Duodenal mucosa (tissue), 2 donors: ENCODE measurements around the gene LRRC4C.

Experiments
- H3K27ac ChIP-seq: one replicate; pipeline ENCODE4 v1.7.0; 2013; ENCODE audit warnings: low read depth, low read length
- H3K27me3 ChIP-seq, 2 donors: one replicate each; pipeline ENCODE4 v1.7.0; 2013; ENCODE audit warnings: low read length in 2 of 2, control low read depth in 1 of 2; ENCODE audit not compliant: insufficient read depth in 2 of 2, control insufficient read depth in 1 of 2
- H3K36me3 ChIP-seq, 2 donors: one replicate each; pipeline ENCODE4 v1.7.0; 2013; ENCODE audit warnings: low read length in 2 of 2, control low read depth in 1 of 2; ENCODE audit not compliant: insufficient read depth in 2 of 2, control insufficient read depth in 1 of 2
- H3K4me1 ChIP-seq, 2 donors: one replicate each; pipeline ENCODE4 v1.7.0; 2013; ENCODE audit warnings: low read length in 2 of 2, control low read depth in 1 of 2; ENCODE audit not compliant: insufficient read depth in 2 of 2, control insufficient read depth in 1 of 2
- H3K4me3 ChIP-seq, 2 donors: one replicate each; pipeline ENCODE4 v1.7.0; 2013; ENCODE audit warnings: low read length in 2 of 2, low read depth in 1 of 2
- H3K9ac ChIP-seq, 2 donors: one replicate each; pipeline ENCODE4 v1.7.0; 2013; ENCODE audit warnings: low read length in 2 of 2, low read depth in 1 of 2
- H3K9me3 ChIP-seq, 2 donors: one replicate each; pipeline ENCODE4 v1.7.0; 2013; ENCODE audit warnings: low read length in 2 of 2, control low read depth in 1 of 2; ENCODE audit not compliant: control insufficient read depth in 1 of 2

Gene LRRC4C

DNA sequence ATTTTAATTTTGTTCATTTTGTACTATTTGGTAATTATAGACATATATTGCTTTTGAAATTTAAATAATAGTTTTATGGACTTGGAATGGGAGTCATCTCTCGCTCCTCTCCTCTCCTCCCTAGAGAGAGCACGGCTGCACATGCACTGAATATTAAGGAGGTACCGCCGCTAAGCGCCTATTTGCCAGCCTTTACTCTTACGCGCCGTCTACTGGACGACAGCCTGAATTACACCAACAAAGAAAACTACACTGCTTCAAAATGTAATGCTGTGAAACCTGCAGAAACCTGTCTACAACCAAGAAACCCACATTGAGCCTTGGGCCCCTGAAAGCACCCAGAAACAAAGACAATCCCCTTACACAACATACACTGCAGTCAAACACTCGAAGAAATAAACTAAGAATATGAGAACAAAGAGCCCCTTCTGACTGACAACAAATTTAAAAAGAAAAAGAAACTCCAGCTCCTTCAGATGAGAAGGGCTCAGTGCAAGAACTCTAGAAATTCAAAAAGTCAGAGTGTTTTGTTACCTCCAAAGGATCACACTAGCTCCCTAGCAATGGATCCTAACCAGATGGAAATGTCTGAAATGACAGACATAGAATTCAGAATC, 737.2 kb downstream of the LRRC4C start:
- no peak overlapping the region for H3K9ac ChIP-seq
- H3K4me3 ChIP-seq, result no peak overlapping the region
- no peaks in the 10 kb centered on the region for H3K4me1 ChIP-seq
- H3K27ac ChIP-seq, result no peak overlapping the region
- no peaks in the 10 kb centered on the region for H3K9me3 ChIP-seq
- H3K27me3 ChIP-seq, result no peaks in the 10 kb centered on the region
- no peaks in the 10 kb centered on the region for H3K36me3 ChIP-seq

DNA sequence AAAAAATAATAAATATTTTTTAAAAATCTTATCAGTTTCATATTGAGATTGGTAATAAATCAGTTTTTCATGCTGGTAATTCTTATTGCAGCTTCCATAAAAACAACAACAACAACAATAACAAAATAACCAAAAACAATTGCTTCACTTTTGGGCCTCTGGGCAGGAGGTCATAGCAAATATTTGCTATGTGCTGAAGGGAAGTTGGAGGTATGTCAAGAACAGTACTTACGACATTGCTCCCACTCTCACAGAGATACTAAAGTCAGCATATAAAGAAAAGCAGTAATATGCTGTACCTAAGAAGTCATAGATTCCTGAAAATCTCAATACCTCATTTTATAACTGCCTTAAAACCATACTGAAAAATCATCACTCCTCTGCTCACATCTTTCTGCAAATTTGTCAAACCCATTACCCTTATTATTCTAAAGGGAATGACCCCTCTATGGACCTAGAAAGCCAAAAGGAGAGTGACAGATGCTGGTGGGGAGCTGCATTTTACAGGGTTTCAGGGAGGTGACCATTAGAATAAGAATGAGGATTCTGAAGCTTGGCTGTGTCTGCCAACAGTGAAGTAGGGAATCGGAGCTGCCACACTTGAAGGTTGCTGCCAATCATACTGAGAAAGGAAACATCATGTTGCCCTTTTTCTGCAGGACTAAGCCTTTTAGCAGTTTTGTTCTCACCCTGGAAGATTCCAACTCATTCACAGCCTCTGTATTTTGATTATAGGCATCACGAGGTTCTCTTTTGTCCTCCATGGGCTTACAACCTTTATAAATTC, 742.9 kb downstream of the LRRC4C start:
- Histone ChIP-seq H3K4me3 (no peak overlapping the region), H3K36me3 (no peaks in the 10 kb centered on the region), H3K9me3 (peaks cover 0 to 5% of the 10 kb centered on the region in 2 donors), H3K4me1 (no peaks in the 10 kb centered on the region), H3K9ac (no peak overlapping the region), H3K27me3 (no peaks in the 10 kb centered on the region), H3K27ac (no peak overlapping the region)

DNA sequence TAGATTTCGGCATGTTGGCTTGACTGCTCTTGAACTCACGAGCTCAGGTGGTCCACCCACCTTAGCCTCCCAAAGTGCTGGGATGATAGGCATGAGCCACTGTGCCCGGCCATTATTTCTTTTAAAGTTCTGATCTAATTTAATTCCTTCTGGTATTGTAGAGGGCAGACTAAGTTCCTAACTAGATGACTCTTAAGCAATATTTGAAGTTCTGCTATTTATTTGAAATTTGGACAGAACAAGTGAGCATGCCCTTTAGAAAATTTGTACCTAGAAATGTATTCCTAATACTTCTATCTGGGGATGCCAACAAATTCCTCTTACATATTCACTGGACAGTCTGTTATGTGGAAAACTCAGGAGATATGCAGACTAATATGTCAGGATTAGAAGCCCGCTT, 746.4 kb downstream of the LRRC4C start:
- no peak overlapping the region for H3K27ac ChIP-seq
- H3K36me3 ChIP-seq, result no peaks in the 10 kb centered on the region
- peaks cover 0 to 5% of the 10 kb centered on the region in 2 donors for H3K9me3 ChIP-seq
- H3K27me3 ChIP-seq, result no peaks in the 10 kb centered on the region
- no peaks in the 10 kb centered on the region for H3K4me1 ChIP-seq
- H3K9ac ChIP-seq, result no peak overlapping the region
- no peak overlapping the region for H3K4me3 ChIP-seq

DNA sequence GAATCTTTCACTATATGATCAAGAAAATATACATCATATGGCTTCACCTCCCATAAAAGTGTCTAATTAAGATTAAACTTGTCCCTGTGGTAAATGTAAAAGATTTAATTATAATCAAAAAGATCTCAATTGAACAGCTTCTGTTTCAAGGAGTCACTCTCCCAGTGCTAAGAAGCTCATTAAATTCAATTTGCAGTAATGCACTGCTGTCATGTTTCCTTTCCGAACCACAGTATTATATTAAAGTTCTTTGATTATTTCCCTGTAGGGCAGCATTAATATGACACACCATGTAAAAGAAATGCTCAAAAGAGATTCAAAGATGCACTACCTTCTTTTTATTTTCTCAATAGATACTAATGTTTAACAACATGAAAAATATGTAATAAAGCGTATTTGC, 758.4 kb downstream of the LRRC4C start:
- H3K9ac ChIP-seq, result no peak overlapping the region
- H3K4me3 ChIP-seq, result no peak overlapping the region
- H3K4me1 ChIP-seq, result no peaks in the 10 kb centered on the region
- H3K27me3 ChIP-seq, result no peaks in the 10 kb centered on the region
- H3K27ac ChIP-seq, result no peak overlapping the region
- peaks cover 0 to 4% of the 10 kb centered on the region in 2 donors for H3K9me3 ChIP-seq
- H3K36me3 ChIP-seq, result no peaks in the 10 kb centered on the region

DNA sequence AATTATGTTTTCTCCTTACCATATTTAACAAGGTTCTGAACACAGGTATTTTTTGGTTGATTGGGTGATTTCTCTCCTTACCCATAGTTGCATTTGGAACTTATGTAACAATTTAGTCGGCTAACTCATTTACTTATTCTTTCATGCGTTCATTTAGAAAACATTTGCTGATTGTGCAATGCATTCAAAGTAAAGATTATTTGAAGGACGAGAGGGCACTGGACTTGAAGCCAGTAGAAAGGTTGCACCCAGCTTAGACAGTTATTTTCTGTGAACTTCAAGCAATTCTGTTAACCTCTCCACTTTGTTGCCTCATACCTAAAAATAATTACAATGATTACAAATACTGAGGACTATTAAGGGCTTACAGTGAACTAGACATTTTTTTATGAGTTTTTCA, 769.6 kb downstream of the LRRC4C start:
- H3K9ac ChIP-seq, result no peak overlapping the region
- no peaks in the 10 kb centered on the region for H3K9me3 ChIP-seq
- no peak overlapping the region for H3K27ac ChIP-seq
- H3K4me1 ChIP-seq, result no peaks in the 10 kb centered on the region
- no peak overlapping the region for H3K4me3 ChIP-seq
- H3K36me3 ChIP-seq, result no peaks in the 10 kb centered on the region
- H3K27me3 ChIP-seq, result no peaks in the 10 kb centered on the region

DNA sequence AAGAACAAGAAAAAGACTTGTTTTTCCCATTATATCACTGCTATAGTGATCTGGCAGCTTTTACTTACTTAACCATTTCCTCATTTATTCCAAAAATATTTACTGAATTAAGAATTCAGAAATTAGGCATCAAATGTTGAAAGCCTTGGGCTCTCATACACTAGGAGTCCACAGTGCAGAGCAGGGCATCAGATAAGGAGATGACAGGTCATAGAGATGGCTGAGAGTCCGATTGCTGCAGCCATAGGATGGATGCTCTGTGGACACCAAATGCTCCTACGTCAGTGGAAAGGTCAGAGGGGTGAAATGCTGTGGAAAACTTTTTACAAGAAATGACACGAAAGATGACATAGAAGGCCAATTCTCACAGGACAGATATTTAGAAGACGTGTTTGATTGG, 771.1 kb downstream of the LRRC4C start:
- H3K27me3 ChIP-seq, result no peaks in the 10 kb centered on the region
- no peaks in the 10 kb centered on the region for H3K9me3 ChIP-seq
- H3K4me3 ChIP-seq, result no peak overlapping the region
- no peak overlapping the region for H3K27ac ChIP-seq
- H3K4me1 ChIP-seq, result no peaks in the 10 kb centered on the region
- no peak overlapping the region for H3K9ac ChIP-seq
- no peaks in the 10 kb centered on the region for H3K36me3 ChIP-seq

DNA sequence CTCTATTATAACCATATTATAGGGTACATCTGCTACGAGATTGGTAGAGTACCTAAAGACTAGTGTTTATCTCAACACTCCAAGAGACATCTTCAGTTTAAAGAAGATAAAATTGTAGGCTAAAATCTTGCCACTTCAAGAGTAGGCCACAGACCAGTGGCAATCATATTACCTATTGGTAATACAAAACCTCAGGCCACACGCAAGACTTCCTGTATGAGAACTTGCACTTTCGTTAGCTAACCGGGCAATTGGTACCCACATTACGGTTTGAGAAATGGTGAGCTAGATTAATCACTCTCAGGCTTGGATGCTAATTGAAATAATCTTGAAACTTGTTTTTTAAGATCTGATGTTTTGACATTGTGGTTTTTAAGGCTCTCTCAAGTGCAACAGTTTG, 772.7 kb downstream of the LRRC4C start:
- Histone ChIP-seq H3K27me3 (no peaks in the 10 kb centered on the region), H3K4me1 (no peaks in the 10 kb centered on the region), H3K36me3 (no peaks in the 10 kb centered on the region), H3K27ac (no peak overlapping the region), H3K9me3 (no peaks in the 10 kb centered on the region), H3K4me3 (no peak overlapping the region), H3K9ac (no peak overlapping the region)

DNA sequence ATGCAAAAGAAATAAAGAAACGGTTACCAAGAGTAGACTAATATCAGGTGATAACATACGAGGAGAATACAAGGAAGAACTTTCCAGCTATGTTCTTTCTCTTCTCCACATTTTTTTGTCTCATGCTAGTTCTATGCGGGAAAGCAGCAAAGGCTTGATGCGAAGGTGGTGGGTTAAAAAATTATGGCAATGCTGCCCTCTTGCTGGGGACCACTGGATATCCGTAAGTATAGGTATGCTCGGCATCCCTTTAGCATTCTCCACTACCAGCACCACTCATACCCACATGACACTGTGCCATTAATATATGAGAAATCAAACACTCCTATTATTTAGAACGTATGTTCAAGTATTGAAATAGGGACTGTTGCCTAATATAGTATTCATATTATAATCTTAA, 776.4 kb downstream of the LRRC4C start:
- no peaks in the 10 kb centered on the region for H3K4me1 ChIP-seq
- peaks cover 0 to 4% of the 10 kb centered on the region in 2 donors for H3K9me3 ChIP-seq
- H3K4me3 ChIP-seq, result no peak overlapping the region
- no peak overlapping the region for H3K9ac ChIP-seq
- H3K36me3 ChIP-seq, result no peaks in the 10 kb centered on the region
- H3K27me3 ChIP-seq, result no peaks in the 10 kb centered on the region
- no peak overlapping the region for H3K27ac ChIP-seq

DNA sequence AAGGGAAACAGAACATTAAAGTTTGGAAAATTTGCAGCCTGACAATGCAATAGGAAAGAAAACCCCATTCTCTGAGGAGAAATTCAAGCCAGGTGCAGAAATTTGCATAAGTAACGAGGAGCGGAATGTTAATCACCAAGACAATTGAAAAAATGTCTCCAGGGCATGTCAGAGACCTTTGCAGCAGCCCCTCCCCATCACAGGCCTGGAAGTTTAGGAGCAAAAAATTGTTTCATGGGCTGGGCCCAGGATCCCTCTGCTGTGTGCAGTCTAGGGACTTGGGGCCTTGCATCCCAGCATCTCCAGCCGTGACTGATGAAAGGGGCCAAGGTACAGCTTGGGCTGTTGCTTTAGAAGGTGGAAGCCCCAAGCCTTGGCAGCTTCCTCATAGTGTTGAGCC, 780.2 kb downstream of the LRRC4C start:
- H3K27me3 ChIP-seq, result no peaks in the 10 kb centered on the region
- H3K4me3 ChIP-seq, result no peak overlapping the region
- peaks cover 3 to 8% of the 10 kb centered on the region in 2 donors for H3K9me3 ChIP-seq
- H3K36me3 ChIP-seq, result no peaks in the 10 kb centered on the region
- no peaks in the 10 kb centered on the region for H3K4me1 ChIP-seq
- H3K9ac ChIP-seq, result no peak overlapping the region
- H3K27ac ChIP-seq, result no peak overlapping the region

DNA sequence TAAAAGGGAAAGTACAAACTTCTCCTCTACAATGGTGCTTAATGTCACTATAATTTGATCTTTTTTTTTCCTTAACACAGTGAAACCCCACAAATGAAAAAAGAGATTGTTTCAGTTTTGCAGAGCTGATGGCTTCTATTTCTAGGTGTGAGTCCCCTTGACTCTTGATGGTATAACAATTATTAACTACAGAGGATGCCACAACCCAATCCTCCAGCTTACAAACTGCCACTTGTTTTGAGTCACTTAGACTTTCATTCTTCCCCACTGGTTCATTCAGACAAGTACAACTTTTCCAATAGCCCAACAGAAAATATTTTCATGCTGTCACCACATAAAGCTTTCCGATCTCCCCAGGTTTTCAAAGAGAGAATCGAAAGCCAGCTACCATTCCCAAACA, 812.2 kb downstream of the LRRC4C start:
- Histone ChIP-seq H3K4me3 (no peak overlapping the region), H3K36me3 (no peaks in the 10 kb centered on the region), H3K27me3 (no peaks in the 10 kb centered on the region), H3K4me1 (no peaks in the 10 kb centered on the region), H3K9me3 (peaks cover 0 to 3% of the 10 kb centered on the region in 2 donors), H3K27ac (no peak overlapping the region), H3K9ac (no peak overlapping the region)
